GM12891 (cell line): Measurements from ENCODE around the gene ANKFN1.

Experiments
- POLR2AphosphoS5 ChIP-seq: IDR thresholded peaks from 2 replicates; pipeline ENCODE4 v1.6.1; 2011; ENCODE audit warnings: low read depth, low read length, control low read depth
- TAF1 ChIP-seq: IDR thresholded peaks from 2 replicates; pipeline ENCODE4 v1.6.1; 2011; ENCODE audit warnings: low read depth, low read length, control low read depth

DNA sequence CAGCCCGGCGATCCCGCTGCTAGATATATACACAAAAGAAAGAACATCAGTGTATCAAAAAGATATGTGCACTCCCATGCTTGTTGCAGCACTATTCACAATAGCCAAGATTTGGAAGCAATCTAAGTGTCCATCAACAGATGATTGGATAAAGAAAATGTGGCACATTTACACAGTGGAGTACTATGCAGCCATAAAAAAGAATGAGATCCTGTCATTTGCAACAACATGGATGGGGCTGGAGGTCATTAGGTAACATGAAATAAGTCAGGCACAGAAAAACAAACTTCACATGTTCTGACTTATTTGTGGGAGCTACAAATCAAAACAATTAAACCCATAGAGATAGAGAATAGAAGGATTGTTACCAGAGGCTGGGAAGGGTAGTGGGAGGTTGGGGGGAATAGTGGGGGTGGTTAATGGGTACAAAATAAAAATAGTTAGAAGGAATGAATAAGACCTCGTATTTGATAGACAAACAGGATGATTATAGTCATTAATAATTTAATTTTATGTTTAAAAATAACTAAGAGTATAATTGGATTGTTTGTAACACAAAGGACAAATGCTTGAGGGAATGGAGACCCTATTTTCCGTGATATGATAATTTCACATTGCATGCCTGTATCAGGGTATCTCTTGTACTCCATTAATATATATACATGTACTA is 263.5 kb downstream of the ANKFN1 start:
- no peak for TF ChIP-seq POLR2AphosphoS5
- no peak for TF ChIP-seq TAF1
